Stimulated activated CD4-positive, alpha-beta T cell treated with anti-CD3 and anti-CD28 coated beads, Interleukin-12 subunit alpha, Interleukin-12 subunit beta, amount 100 ng/mL, for 4 hours (primary cell): Measurements from ENCODE around the gene GRM5.
A peak's percentile ranks its signal among the peaks of the same experiment; 100 is the strongest.
"Not testable (repeated sequence)": the region's sequence is repeated elsewhere in the genome, so short reads cannot be mapped to it uniquely, and the experiment has no call there.

ENCODE experiments used
- DNase-seq: peaks from one replicate; pipeline ENCODE4 v3.0.0-alpha.2; 2020

GRM5 gene

DNA sequence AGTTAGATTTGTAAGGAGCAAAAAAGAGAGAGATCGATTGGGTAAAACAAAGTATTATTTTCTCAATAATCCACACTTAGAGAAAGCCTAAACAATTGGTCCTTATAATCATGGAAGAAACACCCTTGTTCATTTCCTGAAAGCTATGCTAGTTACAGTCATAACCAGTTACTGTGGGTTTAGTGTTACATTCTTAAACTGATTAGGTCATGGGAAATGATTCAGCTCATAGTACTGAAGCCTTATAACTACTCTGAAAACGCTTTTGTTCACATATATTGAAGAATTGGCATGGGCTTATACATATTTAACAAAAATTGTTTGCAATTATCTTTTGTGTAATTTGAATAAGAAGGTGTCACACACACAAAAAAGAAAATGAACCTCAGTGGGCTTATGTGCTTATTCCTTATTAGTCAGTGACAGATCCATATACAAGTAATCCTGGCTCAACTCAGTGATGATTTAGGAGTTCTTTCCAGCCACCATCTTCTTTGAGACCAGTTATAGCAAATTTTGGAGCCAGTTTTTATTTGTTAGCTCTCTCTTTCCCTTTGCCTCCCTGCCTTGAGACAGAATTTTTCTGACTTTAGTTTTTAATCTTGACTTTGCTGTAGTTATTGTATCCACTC is 529.8 kb downstream of the GRM5 start:
- DNase-seq: no peak

DNA sequence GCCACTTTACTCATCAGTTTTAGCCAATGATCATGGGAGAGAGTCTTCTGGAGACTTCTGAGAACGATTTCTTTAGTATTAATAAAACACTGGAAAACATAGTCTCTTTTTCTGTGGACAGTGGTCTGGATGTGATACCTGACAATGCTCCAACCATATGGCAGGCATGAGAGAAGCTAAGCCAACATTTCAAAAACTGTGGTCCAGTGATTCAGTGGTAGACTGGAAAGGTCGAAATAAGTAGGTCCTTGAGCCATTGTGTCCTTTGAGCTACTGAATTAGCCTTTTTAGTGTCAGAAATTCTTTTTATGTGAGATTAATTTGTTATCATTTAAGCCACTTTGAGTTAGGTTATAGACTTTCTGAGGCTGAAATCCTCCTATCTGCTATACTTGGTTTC is 530.5 kb downstream of the GRM5 start:
- DNase-seq: no peak

DNA sequence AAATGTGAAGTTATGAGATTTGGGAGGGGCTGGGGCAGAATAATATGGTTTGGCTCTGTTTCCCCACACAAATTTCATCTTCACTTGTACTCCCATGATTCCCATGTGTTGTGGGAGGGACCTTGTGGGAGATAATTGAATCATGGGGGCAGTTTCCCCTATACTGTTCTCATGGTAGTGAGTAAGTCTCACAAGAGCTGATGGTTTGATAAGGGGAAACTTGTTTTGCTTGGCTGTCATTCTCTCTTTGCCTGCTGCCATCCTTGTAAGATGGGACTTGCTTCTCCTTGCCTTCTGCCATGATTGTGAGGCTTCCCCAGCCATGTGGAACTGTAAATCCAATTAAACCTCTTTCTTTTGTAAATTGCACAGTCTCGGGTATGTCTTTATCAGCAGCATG is 531.1 kb downstream of the GRM5 start:
- not testable (repeated sequence) for DNase-seq

DNA sequence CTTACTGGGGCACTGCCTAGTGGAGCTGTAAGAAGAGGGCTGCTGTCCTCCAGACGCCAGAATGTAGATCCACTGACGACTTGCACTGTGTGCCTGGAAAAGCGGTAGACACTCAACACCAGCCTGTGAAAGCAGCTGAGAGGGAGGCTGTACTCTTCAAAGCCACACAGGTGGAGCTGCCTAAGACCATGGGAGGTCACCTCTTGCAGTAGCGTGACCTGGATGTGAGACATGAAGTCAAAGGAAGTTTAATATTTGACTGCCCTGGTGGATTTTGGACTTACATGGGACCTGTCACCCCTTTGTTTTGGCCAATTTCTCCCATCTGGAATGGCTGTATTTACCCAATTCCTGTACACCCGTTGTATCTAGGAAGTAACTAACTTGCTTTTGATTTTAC is 531.6 kb downstream of the GRM5 start:
- no peak for DNase-seq

DNA sequence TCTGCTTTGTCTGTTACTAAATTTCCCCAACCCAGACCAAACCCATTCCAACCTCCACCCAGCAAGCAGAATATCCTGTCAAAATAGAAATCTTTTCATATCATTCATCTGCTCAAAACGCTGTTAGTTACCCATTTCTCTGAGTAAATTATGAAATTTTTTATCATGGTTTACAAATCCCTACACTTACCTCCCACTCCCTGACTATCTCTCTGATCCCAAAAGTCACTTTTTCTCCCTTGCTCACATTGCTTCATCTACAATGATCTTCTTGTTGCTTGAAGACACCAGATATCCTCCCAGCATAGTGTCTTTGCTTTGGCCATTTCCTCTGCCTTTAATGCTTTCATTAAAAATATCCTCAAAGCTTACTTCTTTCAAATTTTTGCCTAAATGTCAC is 532.8 kb downstream of the GRM5 start:
- DNase-seq: no peak

DNA sequence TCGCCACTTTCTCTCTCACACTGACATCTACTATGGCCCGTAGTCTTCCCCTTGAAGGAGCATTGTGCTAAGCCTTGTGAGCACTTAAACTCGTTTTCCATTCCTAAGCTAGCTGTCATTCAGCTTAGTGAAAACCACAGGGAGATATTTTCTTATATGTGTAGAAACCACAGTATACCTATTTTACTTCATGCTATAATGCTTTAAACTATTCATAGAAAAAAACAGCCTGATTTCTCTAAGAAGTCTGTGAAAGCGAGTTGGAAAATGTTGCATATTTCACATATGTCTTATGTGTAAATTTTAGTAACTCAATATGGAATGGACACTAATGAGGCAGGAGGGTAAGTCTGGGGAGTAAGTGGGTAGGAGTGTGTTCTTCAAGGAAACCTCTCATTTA is 534.0 kb downstream of the GRM5 start:
- no peak for DNase-seq

DNA sequence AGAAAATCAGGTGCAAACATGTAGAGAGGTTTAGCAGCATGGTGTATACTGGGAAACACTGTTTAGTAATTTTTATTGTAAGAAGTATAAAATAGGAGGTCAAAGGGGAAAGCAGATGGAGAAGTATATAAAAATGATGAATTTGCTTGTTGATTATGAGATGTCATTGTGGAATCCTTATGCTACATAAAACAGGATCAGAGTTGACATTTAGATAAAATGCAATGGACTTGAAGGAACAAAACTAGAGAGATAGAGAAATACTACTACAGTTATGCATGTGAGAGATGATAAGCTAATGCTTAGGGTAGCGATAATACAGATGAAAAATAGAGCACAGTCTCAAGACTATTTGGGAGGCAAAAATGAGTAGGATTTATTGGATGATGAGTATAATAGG is 536.4 kb downstream of the GRM5 start:
- no peak for DNase-seq

DNA sequence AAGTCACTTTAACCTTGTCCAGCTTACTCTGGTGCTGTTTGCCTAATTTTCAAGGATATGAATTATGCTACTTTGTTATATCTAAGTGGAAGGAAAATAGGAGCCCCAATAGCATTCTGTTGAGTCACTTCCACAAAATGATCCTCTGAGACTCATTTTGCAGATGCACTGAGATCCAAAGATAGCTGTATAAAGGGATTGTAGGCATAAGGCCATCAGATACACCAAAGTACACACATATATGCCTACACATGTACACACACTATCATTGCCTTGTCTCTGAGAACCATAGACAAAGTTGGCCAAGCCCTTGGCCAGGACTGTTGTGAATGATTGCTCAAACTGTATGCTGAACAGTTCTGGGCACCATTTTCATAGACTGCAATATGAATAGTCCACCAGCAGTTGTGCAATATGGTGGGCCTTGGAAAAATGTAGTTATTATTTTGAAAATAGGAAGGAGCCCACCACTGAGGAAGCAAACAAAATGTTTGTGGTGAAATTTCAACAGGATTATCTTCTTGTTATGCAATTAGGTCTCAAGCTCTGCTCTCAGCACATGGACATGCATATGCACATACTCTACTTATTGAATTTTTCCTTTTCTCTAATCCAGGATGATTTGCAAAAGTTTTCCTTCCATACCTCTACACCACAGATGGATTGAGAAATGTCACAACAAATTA is 542.3 kb downstream of the GRM5 start:
- DNase-seq: no peak

DNA sequence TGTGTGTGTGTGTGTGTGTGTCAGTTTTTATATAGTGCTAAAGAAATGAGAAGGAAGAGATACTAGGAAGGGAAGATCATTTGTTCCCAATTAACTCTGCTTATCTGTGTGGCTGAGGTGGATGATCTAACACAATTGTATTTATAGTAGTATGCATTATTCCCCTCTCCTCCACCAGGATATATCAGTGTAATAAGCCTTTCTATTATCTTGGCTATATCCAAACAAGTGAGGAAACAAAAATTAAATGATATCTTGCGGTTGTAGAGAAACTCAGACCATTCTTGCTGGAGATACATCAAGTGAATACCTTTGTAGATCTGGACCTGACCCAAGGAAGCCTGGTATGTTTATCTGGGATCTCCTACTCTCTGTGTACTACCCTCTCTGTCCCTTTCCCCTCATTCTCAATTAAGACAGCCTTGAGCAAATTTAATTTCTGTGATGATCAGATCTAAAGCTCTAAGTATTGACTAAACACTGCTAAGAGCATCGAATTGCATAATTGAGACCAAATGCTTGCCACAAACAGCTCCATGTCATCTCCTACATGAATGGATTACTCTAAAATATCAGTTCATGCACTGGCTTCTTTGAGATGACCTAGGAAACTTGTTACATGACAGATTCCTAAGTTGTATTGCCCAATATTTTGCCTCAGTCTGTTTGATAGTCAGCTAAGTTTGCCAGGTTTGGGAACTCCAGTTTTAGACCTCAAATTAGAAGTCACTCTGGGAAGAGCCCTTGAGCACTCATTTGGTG is 543.0 kb downstream of the GRM5 start:
- no peak for DNase-seq

DNA sequence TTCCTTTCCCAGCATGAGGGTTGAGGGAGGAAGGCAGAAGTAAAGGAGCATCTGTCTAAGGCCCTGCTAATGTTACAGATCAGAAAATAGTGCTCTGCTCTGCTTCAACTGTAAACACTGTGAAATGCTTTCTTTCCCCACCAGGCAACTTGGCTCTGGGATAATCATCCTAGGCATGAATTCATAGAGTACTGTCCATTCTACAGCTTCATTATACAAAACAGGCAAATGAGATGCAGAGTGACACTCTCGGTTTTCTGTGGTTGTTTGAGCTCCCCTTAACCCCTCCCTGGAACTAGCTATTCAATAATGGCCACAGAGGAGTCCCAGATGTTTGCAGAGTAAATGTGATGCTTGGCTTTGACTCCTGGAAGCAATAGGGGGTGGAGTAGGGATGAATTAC is 544.0 kb downstream of the GRM5 start:
- no peak for DNase-seq

DNA sequence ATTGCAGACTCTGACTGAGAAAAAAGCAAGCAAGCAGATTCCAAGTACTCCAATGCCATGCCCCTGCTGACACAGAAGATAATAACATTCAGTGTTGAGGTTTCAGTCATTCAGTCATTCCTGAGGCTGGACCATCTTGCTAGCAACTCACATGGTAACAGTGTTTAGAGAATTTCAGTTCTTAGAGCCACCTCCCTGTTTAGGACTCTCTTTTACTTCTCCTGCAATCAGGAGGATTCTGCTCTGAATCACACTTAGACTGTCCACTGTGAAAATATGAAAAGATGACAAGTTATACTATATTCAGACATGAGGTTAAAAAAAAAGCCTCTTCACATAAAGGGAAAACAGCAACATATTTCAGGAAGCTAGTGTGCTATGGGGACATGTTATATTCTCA is 544.4 kb downstream of the GRM5 start:
- no peak for DNase-seq

DNA sequence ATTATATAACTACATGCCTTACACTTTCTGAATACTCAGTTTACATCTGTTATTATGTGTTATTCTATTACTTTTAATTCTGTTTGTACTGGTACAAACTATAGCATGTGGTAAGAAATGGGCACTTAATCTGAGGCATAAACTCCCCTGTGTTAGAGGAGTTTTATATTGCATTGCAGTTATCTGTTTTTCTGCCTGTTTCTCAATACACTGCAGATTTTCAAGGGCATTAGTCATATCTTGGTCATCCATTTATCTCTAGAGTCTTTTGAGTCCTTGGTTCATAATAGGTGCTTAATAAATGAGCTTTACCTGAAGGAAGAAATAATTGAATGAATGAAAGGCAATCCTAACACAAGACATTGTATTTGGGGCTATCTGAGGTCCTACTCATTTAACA is 545.4 kb downstream of the GRM5 start:
- DNase-seq: no peak

DNA sequence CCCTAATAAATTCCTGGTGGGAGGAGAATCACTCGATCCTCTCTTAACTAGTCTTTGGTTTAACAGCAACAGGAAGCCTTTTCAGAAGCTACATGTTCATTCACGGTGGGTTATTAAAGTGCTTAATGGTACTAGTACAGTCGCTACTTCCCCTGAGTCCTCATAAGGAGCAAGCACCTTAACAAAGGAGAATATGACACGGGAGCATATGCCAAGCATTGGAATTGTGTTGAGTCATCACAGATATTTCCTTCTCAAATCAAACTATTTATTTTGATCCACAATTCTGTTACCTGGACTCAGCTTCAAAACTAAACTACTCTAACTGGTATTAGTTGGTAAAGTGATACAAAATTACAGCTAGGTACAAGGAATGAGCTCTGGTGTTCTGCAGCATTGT is 550.8 kb downstream of the GRM5 start:
- no peak for DNase-seq

DNA sequence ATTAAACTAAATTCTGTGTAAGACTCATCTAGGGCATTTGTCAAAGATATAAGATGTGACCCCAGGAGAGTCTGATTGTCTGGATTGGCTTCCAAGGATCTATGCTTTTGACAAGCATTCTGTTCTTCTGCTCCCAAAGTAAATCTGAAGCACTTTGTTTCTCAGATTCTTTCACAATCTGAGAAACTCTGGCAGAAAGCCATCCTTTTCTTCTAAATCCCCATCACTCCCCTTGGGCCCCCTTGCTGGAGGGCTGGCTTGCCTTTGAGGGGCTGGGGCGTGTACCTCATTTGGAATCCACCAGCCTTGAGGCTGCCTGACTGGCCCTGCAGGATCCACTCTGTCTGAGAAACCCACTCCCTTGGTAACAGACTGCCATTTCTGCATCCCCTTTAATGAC is 554.8 kb downstream of the GRM5 start:
- no peak for DNase-seq

DNA sequence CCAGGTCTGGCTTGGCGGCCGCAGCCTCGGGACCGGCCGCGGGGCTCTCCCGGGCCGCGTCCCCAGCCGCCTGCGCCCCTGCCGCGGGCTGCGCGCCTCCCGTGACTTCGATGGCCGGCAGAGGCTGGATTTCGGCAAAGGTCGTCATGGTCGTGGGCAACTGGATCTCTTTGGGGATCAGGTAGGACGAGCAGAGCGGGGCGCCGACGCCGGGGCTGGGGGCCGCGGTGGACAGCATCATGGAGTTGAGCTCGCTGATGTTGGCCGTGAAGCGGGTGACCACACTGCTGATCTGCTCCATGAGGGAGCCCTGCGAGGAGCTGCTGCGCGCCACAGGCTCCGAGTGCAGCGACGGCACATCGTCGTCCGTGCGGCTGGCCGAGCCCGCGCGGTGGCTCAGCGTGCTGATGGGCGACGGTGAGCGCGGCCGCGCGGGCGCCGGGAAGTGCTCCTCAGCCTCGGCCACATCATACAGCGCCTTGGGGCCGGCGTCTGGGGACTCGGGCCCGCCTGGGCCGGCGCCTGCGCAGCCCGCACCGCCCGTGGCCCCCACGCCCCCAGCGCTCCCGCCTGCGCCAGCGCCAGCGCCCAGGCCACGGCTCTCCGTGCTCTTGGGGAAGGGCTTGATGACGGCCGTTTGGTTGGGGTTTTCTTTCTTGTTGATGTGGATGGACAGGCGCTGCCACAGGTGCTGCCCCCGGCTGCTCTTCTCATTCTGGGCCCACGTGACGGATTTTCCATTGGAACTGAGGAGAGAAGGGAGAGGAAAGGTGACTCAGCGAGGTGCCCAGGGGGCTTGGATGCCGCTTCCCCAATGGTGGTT is 556.8 kb downstream of the GRM5 start:
- peak; percentile 9 for DNase-seq

DNA sequence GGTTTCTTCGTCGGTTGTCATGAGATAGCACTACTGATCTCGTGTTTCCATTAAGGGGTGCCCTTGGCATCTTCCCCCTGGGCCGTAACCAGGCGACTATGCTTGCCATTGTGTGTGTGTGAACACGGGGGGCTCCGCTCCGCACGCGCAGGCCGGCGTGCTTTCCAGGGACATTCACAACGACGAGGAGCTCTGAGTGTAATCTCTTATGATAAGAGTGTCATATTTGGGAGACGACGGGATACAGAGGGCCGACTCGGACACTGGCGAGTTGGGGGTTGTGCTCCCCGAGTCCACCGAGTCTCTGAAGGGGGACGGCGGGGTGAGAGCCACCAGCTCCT is 557.4 kb downstream of the GRM5 start:
- no peak for DNase-seq

DNA sequence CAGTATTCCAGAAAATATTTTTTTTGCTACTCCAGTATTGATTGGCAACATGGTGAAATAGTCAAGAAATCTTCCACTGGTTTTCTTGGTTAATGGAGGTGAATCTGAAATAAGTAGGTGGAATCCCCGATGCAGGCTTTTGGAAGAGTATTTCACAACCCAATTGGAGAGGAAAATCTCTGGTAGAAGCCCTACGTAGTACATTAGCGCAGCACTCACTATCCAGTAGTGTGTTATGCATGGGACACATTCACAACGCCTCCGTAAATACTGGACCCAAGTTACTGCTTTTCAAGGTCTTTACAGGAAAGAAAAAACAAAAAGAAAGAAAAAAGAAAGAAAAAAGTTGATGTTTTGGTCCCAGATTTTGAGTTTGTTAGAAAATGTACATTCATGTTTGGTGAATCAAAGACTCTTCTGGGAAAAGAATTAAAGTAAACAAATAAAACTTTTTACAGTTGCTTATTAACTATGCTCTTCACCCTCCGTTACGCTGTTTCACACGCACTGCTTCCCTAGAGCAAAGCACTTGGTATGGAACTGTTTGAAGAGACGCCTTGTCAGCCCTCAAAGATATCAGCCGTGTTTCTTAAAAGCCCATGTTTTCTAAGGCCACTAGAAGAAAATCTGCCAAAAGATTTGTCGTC is 557.9 kb downstream of the GRM5 start:
- DNase-seq: no peak

DNA sequence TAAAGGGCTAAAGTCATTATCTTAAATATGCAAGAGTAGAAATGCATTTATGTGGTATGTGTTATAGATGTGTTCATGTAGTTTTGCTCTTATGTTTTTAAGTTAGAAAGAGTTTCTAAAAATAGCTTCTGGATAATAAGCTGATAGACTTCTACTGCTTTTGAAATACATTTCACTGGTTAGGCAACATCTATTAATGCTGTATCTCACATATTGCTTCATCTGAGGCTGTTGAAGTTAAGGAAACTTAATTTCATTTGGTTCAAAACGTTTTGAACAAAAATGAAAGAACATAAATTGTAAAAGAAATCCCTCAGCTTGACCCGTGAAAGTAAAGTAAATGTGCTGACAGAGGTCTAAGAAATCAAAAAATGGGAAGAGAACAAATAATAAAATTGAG is 564.2 kb downstream of the GRM5 start:
- no peak for DNase-seq

DNA sequence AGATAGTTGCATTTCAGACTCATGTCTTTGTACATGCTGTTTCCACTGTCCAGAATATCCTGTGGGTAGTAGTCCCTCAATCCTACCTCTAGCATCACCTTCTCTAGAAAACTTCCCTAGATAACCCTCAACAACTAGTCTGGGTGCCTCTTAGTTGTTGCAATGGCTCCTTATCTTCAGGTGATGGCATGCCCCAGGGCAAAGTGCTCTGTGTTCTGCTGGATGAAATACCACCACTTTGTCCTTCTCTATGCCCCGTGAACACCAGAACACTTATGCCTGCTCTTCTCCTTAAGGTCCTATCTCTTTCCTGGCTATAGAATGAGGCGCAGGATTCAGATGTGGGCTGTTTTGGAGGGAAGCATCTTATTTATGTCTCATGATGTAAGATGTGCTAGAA is 569.9 kb downstream of the GRM5 start:
- DNase-seq: no peak

DNA sequence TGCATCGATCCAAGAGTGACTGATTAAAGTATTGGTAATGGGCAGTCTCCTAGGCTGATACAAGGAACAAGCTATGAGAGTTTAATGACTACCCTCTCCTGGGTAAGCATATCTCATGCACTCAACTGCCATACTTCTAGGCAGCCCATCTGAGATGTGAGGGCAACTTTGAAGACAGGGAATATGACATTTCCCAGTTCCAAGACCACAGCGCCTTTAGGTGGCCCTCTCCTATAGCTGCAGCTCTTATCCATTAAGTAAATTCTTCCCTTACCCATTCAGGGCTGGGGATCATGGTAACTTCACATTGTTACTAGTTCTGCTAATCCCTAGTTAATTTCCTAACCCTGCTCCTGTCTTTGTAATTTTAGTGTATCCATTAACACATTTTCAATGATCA is 570.9 kb downstream of the GRM5 start:
- no peak for DNase-seq

DNA sequence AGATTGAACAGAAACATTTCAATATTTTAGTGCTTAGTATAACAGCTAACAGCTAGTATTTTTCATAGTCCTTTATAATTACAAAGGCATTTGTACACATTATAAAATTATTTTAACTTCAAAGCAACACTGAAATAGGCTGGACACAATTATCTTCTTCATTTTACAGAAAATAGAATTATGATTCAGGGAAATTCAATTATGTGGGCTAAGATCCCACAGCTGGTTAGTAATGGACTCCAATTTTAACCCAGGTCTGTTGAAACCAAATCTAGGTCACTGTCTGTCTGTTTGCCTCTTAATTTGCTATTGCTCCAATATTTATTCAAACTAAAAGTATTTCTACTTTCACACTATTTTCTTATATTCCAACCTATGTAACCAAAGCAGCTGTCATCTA is 574.1 kb downstream of the GRM5 start:
- DNase-seq: no peak

DNA sequence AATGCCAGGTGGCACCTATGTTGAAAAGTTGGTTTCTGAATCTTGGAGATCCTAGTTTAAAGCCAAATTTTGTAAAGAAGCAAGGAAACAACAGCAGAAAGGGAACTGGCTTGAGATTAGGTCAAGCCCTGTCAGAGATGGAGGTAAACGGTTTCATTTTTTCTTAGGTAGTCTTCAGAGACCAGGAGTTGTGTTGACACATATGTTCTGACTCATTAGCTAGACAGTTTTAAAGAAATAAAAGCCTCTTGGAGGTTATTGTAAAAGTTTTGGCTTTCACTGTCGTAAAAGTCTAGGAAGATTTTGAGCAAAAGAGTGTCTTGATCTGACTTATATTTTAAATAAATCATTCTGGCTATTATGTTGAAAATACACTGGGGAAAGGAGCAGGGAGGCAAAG is 576.8 kb downstream of the GRM5 start:
- DNase-seq: no peak

DNA sequence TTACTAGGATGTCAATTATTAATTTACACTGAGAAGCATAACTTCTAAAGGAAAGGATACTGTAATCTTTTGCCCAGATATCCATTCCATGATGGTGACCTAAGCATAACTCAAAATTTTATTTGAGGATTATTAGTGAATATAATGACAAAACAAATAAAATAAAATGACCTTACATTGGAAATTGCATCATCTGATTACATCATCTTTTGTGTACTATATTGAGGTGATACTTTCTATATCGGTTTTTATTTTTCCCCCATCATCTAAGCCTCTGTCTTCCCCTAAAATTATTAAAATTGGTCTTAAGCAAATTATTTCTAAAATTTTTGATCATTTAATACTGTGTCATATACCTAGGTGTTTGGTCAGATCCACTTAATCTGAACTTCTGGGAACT is 578.1 kb downstream of the GRM5 start:
- no peak for DNase-seq
